DMS 273 (cell line): ENCODE data around the gene KRT83.
"Not testable (repeated sequence)": the region's sequence is repeated elsewhere in the genome, so short reads cannot be mapped to it uniquely, and the experiment has no call there.

Source experiments
- DNase-seq: peaks from one replicate; lab custom pipeline; 2025; ENCODE audit not compliant: unreplicated experiment; lab: John Stamatoyannopoulos, UW

The KRT83 gene

GRCh38 chr12:52354200-52354599, 33.0 kb upstream of the KRT83 start:
- peak; percentile 94 for DNase-seq

- DNase-seq, result peak; percentile 57
Observed at GRCh38 chr12:52353766-52354165, 32.6 kb upstream of the KRT83 start.

- no peak for DNase-seq
Observed at GRCh38 chr12:52352951-52353350, 31.8 kb upstream of the KRT83 start.

GRCh38 chr12:52351196-52352059, 30.2 kb upstream of the KRT83 start:
- no peak for DNase-seq

GRCh38 chr12:52350786-52351185, 29.6 kb upstream of the KRT83 start:
- no peak for DNase-seq

GRCh38 chr12:52350021-52350620, 28.9 kb upstream of the KRT83 start:
- no peak for DNase-seq

GRCh38 chr12:52349196-52349595, 28.0 kb upstream of the KRT83 start:
- no peak for DNase-seq

GRCh38 chr12:52347551-52348510, 26.6 kb upstream of the KRT83 start:
- no peak for DNase-seq

GRCh38 chr12:52347016-52347415, 25.8 kb upstream of the KRT83 start:
- no peak for DNase-seq

- DNase-seq, result no peak
Observed at GRCh38 chr12:52346593-52346992, 25.4 kb upstream of the KRT83 start.

- DNase-seq, result not testable (repeated sequence)
Observed at GRCh38 chr12:52345041-52345440, 23.8 kb upstream of the KRT83 start.

GRCh38 chr12:52344111-52344510, 22.9 kb upstream of the KRT83 start:
- no peak for DNase-seq

GRCh38 chr12:52343550-52343949, 22.4 kb upstream of the KRT83 start:
- DNase-seq, result no peak

GRCh38 chr12:52342781-52343490, 21.7 kb upstream of the KRT83 start:
- DNase-seq, result no peak

GRCh38 chr12:52341066-52341580, 19.9 kb upstream of the KRT83 start:
- DNase-seq, result no peak

GRCh38 chr12:52338241-52338960, 17.2 kb upstream of the KRT83 start:
- peak; percentile 73 for DNase-seq

GRCh38 chr12:52337054-52337453, 15.9 kb upstream of the KRT83 start:
- no peak for DNase-seq

- DNase-seq, result no peak
Observed at GRCh38 chr12:52336641-52337040, 15.4 kb upstream of the KRT83 start.

GRCh38 chr12:52335598-52336262, 14.5 kb upstream of the KRT83 start:
- DNase-seq, result peak; percentile 93
